AG10803 (cell line): Measurements from ENCODE around the gene WDR90.
A peak's percentile ranks its signal among the peaks of the same experiment; 100 is the strongest.

Source experiments
- DNase-seq: peaks from one replicate; pipeline ENCODE4 v3.0.0; 2010; ENCODE audit warnings: low read depth
- H3K4me3 ChIP-seq: 2 replicates; pipeline ENCODE4 v1.5.1; 2011; ENCODE audit warnings: mild to moderate bottlenecking, low read length, control low read depth
- TF ChIP-seq, protein P1 (sequence below): conservative IDR thresholded peaks from 2 replicates; pipeline ENCODE4 v1.5.1; 2011; ENCODE audit warnings: mild to moderate bottlenecking, low read length, control low read depth, inconsistent platforms

WDR90 gene

DNA sequence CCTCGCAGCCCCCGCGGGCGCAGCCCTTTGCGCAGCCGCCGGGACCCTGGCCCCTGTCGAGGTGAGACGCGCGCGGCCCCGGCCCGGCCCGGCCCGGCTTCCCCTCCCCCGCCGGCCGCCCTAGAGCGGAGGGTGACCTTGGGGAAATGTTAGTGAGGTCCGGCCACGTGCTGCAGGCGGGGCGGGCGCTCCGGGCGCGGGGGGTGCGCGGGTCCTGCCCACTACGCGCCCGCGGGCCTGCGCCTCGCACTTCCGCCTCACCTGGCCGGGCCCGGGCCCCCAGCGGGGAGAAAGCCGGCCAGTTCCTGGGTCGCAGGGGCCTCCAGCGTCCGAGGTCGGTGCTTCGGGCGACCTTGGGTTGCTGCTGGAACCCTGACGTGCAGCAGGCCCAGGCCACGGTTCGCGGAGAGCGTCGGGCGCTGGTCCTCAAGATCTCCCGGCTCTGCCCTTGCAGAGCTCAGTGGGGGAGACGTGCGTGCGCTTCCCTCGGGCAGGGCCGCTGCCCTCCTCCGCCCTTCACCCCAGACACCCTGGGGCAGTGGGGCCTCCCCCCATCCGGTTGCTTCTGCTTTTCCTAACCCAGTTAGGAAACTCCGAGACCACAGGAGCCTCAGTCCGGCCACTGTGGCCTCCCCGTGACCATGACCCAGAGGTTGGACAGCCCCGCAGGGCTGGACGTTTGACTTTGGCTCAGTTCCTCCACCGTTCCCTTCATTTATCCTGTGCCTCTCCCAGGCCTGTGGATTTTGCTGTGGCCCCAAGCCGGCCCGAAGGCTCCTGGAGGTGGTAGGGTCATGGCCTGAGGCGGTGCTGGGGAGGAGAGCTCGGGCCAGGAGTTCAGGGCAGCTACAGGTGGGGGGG, 6.7 kb upstream of the WDR90 start:
- no peak for DNase-seq
- TF ChIP-seq, protein P1, sequence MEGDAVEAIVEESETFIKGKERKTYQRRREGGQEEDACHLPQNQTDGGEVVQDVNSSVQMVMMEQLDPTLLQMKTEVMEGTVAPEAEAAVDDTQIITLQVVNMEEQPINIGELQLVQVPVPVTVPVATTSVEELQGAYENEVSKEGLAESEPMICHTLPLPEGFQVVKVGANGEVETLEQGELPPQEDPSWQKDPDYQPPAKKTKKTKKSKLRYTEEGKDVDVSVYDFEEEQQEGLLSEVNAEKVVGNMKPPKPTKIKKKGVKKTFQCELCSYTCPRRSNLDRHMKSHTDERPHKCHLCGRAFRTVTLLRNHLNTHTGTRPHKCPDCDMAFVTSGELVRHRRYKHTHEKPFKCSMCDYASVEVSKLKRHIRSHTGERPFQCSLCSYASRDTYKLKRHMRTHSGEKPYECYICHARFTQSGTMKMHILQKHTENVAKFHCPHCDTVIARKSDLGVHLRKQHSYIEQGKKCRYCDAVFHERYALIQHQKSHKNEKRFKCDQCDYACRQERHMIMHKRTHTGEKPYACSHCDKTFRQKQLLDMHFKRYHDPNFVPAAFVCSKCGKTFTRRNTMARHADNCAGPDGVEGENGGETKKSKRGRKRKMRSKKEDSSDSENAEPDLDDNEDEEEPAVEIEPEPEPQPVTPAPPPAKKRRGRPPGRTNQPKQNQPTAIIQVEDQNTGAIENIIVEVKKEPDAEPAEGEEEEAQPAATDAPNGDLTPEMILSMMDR: no peak
- H3K4me3 ChIP-seq: peak overlapping the region; percentile 77

DNA sequence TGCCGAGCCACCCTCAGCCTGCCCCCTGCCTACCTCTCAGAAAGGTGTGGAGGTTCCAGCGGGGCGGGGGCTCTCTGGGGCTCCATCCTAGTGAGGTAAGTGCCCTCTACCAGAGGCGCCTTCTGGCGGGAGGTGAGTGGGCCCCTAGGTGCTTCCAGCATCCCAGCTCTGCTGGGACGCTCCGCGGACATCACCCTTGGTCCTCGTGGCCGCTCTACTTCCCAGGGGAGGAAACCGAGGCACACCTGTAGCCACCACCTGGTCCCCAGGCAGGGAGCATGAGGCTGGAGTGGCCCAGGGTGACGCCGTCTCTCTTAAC, 6.2 kb upstream of the WDR90 start:
- no peak for DNase-seq
- TF ChIP-seq, protein P1: no peak

DNA sequence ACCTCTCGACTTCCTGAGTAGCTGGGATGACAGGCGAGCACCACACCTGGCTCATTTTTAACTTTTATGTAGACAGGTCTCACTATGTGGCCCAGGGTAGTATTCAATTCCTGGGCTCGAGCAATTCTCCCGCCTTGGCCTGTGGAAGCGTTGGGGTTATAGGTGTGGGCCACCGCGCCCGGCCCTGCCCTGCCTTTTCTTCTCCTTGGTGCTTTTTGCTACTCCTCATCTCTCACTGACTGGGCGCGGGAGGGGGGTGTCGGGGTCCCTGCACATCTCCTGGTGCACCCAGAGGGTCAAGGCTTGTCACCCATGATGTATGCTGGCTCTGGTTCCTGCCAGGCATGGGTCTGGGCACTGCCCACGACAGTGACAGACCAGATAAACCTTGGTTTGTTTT, 4.6 kb upstream of the WDR90 start:
- H3K4me3 ChIP-seq: no peak overlapping the region
- TF ChIP-seq, protein P1: no peak

More for the DNA sequence above, 6.2 kb upstream of the WDR90 start:
- H3K4me3 ChIP-seq: peak overlapping the region; percentile 77

DNA sequence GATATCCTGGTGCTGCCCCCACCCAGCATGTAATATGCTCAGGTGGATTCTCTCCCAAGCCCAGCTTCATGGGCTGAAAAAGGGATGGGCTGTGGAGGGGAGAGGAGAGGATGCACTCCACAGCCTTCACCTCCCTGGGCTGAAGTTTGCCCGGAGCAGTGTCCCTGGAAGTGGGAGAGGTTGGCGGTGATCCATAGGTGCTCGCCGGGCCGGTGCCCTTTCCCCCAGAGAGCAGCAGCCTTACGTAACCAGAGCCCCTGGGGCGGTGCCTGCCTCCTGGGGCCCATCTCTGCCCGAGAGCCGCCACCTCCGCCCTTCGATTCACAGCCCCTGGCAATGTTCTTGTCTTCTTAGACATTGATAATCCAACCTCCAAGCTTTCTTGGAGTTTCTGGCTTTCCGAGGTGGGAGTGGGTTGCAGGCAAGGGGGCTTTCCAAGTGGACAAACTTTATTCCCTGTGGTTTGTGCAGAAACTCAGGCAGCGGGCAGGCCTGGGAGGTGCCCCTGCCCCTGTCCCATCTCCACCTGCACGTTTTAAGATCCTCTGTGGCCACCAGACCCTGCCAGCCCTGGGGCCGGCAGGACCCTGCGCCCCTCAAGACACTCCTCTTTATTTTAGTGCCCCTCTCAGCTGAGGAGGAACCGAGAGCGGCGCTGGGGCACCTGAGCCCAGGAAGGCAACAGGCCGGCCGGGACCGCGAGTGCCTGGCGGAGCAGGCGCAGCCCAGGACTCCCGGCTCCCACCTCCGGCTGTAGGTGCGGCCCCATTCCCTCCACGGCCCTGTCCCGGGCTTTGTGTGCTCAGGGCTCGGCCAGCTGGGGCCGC, 3.1 kb upstream of the WDR90 start:
- DNase-seq: no peak
- H3K4me3 ChIP-seq: no peak overlapping the region
- TF ChIP-seq, protein P1: no peak

More for the DNA sequence above, 4.6 kb upstream of the WDR90 start:
- DNase-seq: no peak

DNA sequence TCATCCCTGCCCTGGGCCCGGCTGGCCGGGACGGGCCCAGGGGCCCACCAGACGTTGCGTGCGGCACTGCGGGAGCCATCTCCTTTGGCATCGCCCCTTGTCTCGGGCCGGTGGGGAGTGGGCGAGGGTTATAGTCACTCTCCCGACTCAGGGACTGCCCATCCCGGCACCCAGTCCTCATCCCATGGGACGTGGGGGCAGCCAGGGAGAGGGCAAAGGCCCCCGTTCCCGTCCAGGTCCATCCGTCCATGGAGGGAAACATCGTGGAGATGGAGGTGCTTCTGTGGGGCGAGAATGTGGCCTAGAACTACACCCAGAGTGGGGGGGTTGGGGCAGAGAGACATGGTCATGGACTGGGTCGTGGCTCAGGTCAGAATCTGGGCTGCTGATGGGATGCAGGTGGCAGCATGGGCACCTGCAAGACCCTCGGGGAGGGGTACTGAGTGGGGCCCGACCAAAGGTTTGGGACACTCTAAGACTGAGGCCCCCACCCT, 2.4 kb upstream of the WDR90 start:
- TF ChIP-seq, protein P1: no peak
- no peak for DNase-seq
- H3K4me3 ChIP-seq: no peak overlapping the region

DNA sequence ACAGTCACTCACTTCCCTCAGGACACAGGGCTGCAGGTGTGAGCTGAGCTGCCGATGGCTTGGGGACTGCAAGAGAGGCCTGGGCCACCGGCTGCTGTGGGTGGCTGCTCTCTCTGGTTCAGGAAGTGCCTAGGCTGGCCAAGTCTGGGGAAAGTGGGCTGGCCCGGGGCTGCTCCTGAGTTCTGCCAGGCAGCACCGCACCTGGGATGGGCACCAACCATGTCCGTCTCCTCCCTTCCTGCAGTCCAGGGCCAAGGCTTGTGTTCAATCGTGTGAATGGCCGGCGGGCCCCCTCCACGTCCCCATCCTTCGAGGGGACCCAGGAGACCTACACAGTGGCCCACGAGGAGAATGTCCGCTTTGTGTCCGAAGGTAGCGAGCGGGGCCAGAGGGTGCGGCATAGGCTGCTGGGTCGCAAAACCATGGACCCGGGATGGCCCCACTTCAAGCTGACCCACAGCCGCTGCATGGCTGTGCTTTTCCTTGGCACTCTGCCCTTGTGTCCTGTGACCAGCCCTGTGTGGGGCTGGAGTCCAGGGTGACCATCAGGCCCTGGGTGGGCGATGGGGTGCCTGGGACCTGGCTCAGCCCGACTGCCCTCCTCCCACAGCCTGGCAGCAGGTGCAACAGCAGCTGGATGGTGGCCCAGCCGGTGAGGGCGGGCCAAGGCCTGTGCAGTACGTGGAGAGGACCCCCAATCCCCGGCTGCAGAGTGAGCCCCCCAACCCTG, 1.8 kb upstream of the WDR90 start:
- TF ChIP-seq, protein P1: no peak
- no peak overlapping the region for H3K4me3 ChIP-seq
- DNase-seq: no peak
